Smooth muscle cell (in vitro differentiated cells): Measurements from ENCODE around the gene MEF2C. TPM values are rescaled to one million over a fixed set of nuclear protein-coding genes. Genes with fewer than 3 reads are reported as not detected.

Experiments
- DNase-seq: peaks from one replicate; lab custom pipeline; 2025; ENCODE audit not compliant: unreplicated experiment; lab: John Stamatoyannopoulos, UW
- H2AFZ ChIP-seq: fragments of 200-600 bp; sonication (generic); 2 replicates; pipeline ENCODE4 v1.6.0; 2016; ENCODE audit warnings: antibody characterized with exemption, low read depth, mild to moderate bottlenecking
- H3F3A ChIP-seq: fragments of 200-600 bp; sonication (generic); 2 replicates; pipeline ENCODE4 v1.6.0; 2017; ENCODE audit warnings: antibody characterized with exemption, low read depth
- H3K27ac ChIP-seq: fragments of 200-600 bp; sonication (generic); 2 replicates; pipeline ENCODE4 v1.5.1; 2016; ENCODE audit warnings: low read depth, mild to moderate bottlenecking
- H3K27me3 ChIP-seq: fragments of 200-600 bp; sonication (generic); 2 replicates; pipeline ENCODE4 v1.6.1; 2016; ENCODE audit warnings: low read depth, mild to moderate bottlenecking
- H3K36me3 ChIP-seq: fragments of 200-600 bp; sonication (generic); 2 replicates; pipeline ENCODE4 v1.5.1; 2016; ENCODE audit warnings: low read depth
- H3K4me1 ChIP-seq: fragments of 200-600 bp; sonication (generic); 2 replicates; pipeline ENCODE4 v1.5.1; 2016; ENCODE audit warnings: low read depth
- H3K4me2 ChIP-seq: fragments of 200-600 bp; sonication (generic); 2 replicates; pipeline ENCODE4 v1.6.0; 2016; ENCODE audit warnings: mild to moderate bottlenecking
- H3K4me3 ChIP-seq: fragments of 200-600 bp; sonication (generic); 2 replicates; pipeline ENCODE4 v1.5.1; 2016; ENCODE audit warnings: mild to moderate bottlenecking
- H3K79me2 ChIP-seq: fragments of 200-600 bp; sonication (generic); 2 replicates; pipeline ENCODE4 v1.6.0; 2016; ENCODE audit warnings: low read depth, mild to moderate bottlenecking
- H3K9ac ChIP-seq: fragments of 200-600 bp; sonication (generic); 2 replicates; pipeline ENCODE4 v1.6.0; 2016; ENCODE audit warnings: low read depth
- H3K9me3 ChIP-seq: fragments of 200-600 bp; sonication (generic); replicated peaks from 2 replicates; pipeline ENCODE4 v1.5.1; 2016; ENCODE audit warnings: low read depth
- H4K20me1 ChIP-seq: fragments of 200-600 bp; sonication (generic); 2 replicates; pipeline ENCODE4 v1.6.0; 2016; ENCODE audit warnings: low read depth
- CTCF ChIP-seq: fragments of 200-600 bp; sonication (generic); IDR thresholded peaks from 2 replicates; pipeline ENCODE4 v1.5.1; 2017; ENCODE audit warnings: borderline replicate concordance, mild to moderate bottlenecking, antibody characterized with exemption; ENCODE audit not compliant: insufficient read depth, poor library complexity, severe bottlenecking
- WGBS: methylation state at CpG from one replicate; pipeline ENCODE4 v1.1.7; 2016; ENCODE audit warnings: low lambda C conversion rate; 5-methylcytosine and 5-hydroxymethylcytosine counted together
- polyA plus RNA-seq: library from polyadenylated mRNA; unstranded; fragments of >200 nt; fragmentation: Nextera tagmentation; extraction: Ambion mirVana; gene quantifications from 2 replicates; pipeline ENCODE4 v1.2.1, GENCODE V29; 2016
- total RNA-seq: library from RNA; depleted of rRNA; stranded (reverse); fragments of >200 nt; gene quantifications from 2 replicates; pipeline ENCODE4 v1.2.3, GENCODE V29; 2014

Gene MEF2C
- total and polyA plus RNA-seq, 2 experiments from 2014 or later, result 11.4 to 14.0 TPM

DNA sequence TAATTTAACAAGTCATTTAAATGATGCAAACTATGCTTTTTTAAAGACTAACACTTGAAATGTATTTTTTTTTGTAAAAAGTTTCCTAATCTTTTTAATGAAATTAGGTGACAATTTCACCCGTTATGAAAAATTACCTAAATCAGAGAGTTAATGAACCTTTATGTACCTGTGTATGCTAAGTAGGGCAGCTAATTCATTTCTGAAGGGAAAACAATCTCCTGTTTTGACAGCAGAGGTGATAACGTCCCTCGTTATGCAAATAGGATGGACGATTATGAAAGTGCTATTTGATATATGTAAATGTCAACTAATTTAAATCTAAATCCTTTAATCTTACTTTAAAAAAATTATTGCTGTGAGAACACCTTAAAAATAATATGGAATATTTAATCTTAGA lies 58.8 kb downstream of the MEF2C start:
- no peaks in the 10 kb centered on the region for H3K9me3 ChIP-seq
- H3K4me2 ChIP-seq, result no peak overlapping the region
- DNase-seq, result no peak
- no peaks in the 10 kb centered on the region for H4K20me1 ChIP-seq
- TF ChIP-seq CTCF, result no peak
- H3K27ac ChIP-seq, result no peak overlapping the region
- H2AFZ ChIP-seq, result no peak overlapping the region
- peaks cover 9% of the 10 kb centered on the region for H3K4me1 ChIP-seq
- WGBS, result 90% methylated on average over 4 of the region's 4 CpGs
- H3K79me2 ChIP-seq, result no peaks in the 10 kb centered on the region
- no peaks in the 10 kb centered on the region for H3K27me3 ChIP-seq
- no peaks in the 10 kb centered on the region for H3K36me3 ChIP-seq
- no peak overlapping the region for H3K9ac ChIP-seq
- no peaks in the 10 kb centered on the region for H3F3A ChIP-seq
- H3K4me3 ChIP-seq, result no peak overlapping the region

- no peaks in the 10 kb centered on the region for H4K20me1 ChIP-seq
Measured at GRCh38 chr5:88823201-88823600, 59.8 kb downstream of the MEF2C start.

GRCh38 chr5:88821161-88821560 lies 61.8 kb downstream of the MEF2C start:
- Histone ChIP-seq H3K9ac (no peak overlapping the region), H3F3A (no peaks in the 10 kb centered on the region), H3K9me3 (no peaks in the 10 kb centered on the region), H3K27ac (no peak overlapping the region), H2AFZ (no peak overlapping the region), H4K20me1 (no peaks in the 10 kb centered on the region), H3K79me2 (no peaks in the 10 kb centered on the region), H3K36me3 (no peaks in the 10 kb centered on the region), H3K4me3 (no peak overlapping the region), H3K27me3 (no peaks in the 10 kb centered on the region), H3K4me2 (no peak overlapping the region), H3K4me1 (peaks cover 9% of the 10 kb centered on the region)
- 95% methylated on average over 4 of the region's 4 CpGs for WGBS
- no peak for DNase-seq
- TF ChIP-seq CTCF, result no peak

More at GRCh38 chr5:88823201-88823600, 59.8 kb downstream of the MEF2C start:
- Histone ChIP-seq H3K27ac (no peak overlapping the region), H3K36me3 (no peaks in the 10 kb centered on the region), H3K9ac (no peak overlapping the region), H3K9me3 (no peaks in the 10 kb centered on the region), H3K4me3 (no peak overlapping the region), H3F3A (no peaks in the 10 kb centered on the region), H3K27me3 (no peaks in the 10 kb centered on the region), H3K4me1 (peaks cover 9% of the 10 kb centered on the region), H3K4me2 (no peak overlapping the region), H3K79me2 (no peaks in the 10 kb centered on the region), H2AFZ (no peak overlapping the region)
- 89% methylated on average over 1 of the region's 1 CpG for WGBS
- no peak for TF ChIP-seq CTCF
- no peak for DNase-seq

GRCh38 chr5:88820581-88820980 lies 62.4 kb downstream of the MEF2C start:
- Histone ChIP-seq H3K27ac (no peak overlapping the region), H4K20me1 (no peaks in the 10 kb centered on the region), H3F3A (no peaks in the 10 kb centered on the region), H3K4me3 (no peak overlapping the region), H3K27me3 (no peaks in the 10 kb centered on the region), H3K36me3 (no peaks in the 10 kb centered on the region), H3K4me2 (no peak overlapping the region), H3K4me1 (peaks cover 9% of the 10 kb centered on the region), H3K9ac (no peak overlapping the region), H3K79me2 (no peaks in the 10 kb centered on the region), H2AFZ (no peak overlapping the region), H3K9me3 (no peaks in the 10 kb centered on the region)
- TF ChIP-seq CTCF, result no peak
- DNase-seq, result no peak
- 93% methylated on average over 2 of the region's 2 CpGs for WGBS
